Cardiac ventricle fibroblast (primary cell): ENCODE data around the gene ZCCHC2. TPM values are rescaled to one million over a fixed set of nuclear protein-coding genes. Genes with fewer than 3 reads are reported as not detected.

Experiments used
- total RNA-seq: library from RNA; depleted of rRNA; stranded (reverse); fragments of >200 nt; gene quantifications from 2 replicates; pipeline ENCODE4 v1.2.3, GENCODE V29; 2015

ZCCHC2 gene
- 6.2 and 8.0 TPM in 2 replicates for total RNA-seq

GRCh38 chr18:62522504-62523254, at the start of gene ZCCHC2:
Gene ZCCHC2, plus strand, starts transcription at chr18:62523025. Its CDS starts 400 bp downstream, at chr18:62523425.

Other genes with a start within 250 kb of the ZCCHC2 start
- under 0.01 and 0.29 TPM in 2 replicates for gene TNFRSF11A, start 197.7 kb upstream of the ZCCHC2 start, total RNA-seq
- gene PHLPP1, start 192.5 kb downstream of the ZCCHC2 start, total RNA-seq = 4.9 and 7.0 TPM in 2 replicates